GM12873 (cell line): ENCODE data around the gene GRIA4.

Source experiments
- CTCF ChIP-seq: IDR thresholded peaks from 2 replicates; pipeline ENCODE4 v1.5.1; 2012; ENCODE audit warnings: low read depth, mild to moderate bottlenecking, moderate library complexity, low read length, control low read depth; ENCODE audit not compliant: insufficient read depth; ENCODE audit errors: missing control alignments

Gene GRIA4

GRCh38 chr11:105665281-105665680 is 55.4 kb downstream of the GRIA4 start:
- TF ChIP-seq CTCF = no peak

- TF ChIP-seq CTCF = no peak
Observed at GRCh38 chr11:105667441-105667840, 57.6 kb downstream of the GRIA4 start.

DNA sequence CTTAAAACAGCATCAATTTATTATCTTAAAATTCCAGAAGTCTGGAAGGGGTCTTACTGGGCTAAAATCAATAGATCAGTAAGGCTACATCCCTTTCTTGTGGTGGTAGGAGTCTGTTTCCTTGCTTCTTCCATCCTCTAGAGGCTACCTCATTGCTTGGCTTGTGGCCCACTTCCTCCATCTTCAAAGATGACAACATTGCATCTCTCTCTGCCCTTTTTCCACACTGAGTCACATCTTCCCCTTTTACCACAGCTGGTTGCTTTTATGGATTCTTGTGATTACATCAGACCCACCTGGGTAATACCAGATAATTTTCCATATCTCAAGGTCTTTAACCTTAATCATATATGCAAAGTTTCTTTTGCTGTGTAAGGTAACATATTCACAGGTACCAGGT is 60.9 kb downstream of the GRIA4 start:
- no peak for TF ChIP-seq CTCF

GRCh38 chr11:105673089-105673488 is 63.2 kb downstream of the GRIA4 start:
- no peak for TF ChIP-seq CTCF

- TF ChIP-seq CTCF = no peak
Observed at GRCh38 chr11:105689631-105690030, 79.8 kb downstream of the GRIA4 start.

DNA sequence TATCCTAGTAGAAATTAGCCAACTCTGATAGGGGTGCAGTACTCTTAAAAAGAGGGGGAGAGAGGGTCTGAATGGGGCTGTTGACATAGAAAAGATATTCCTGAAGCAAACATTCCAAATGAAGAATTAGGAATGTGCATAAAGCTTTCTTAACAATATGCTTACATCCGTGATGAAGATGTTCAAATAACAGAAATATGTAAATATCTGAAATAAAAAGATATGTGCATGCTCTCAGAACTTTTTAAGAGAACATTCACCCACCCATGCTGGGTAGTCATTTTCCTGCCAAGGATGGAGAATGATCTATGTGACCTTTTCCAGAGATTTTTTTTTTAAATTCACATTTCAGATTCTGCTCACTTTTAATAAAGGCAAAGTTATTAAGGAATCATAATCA is 80.6 kb downstream of the GRIA4 start:
- no peak for TF ChIP-seq CTCF

DNA sequence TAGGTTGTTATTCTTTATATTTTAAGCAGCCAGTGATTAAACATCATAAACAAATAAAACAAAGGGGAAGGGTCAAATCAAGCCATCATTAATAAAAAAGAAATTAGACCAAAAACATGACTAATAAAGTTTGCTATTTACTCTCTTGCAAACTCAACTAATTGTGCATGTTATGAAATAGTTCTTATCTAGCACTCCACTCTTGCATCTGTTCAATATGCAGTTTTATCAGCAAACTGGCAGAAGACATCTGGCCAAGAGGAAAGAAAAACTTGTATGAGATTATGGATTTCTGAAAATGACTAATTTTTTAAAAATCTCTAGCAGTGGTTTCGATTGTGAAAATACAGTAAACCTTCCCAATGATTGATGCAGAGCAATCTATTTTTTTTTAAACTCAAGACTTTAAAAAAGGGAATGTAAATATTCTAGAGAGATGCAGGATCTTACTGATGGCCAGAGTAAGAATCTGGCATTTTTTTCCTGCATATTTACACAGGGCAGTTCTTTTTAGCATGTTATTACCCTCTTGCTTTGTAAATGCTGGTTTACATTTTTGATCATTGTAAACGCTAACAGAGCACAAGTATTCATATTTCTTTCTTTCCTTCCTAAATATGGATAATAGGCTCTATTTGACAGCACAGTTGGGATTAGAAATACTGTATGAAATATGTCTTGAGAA is 83.3 kb downstream of the GRIA4 start:
- no peak for TF ChIP-seq CTCF

- TF ChIP-seq CTCF = no peak
Observed at GRCh38 chr11:105696000-105696399, 86.1 kb downstream of the GRIA4 start.
